ENCODE results near the gene LATS1. TPM values are rescaled to one million over a fixed set of nuclear protein-coding genes. Genes with fewer than 3 reads are reported as not detected.

LATS1 gene
- total RNA-seq, 1 donor from 2014 or later = 27.9 TPM

- FAIRE-seq = no peak
- H3K27ac ChIP-seq (ENCODE audit: low read depth, low read length) = no peak overlapping the region
- peaks cover 21% of the 10 kb centered on the region for H4K20me1 ChIP-seq (ENCODE audit: insufficient read depth, low read length)
- H3K36me3 ChIP-seq (ENCODE audit: insufficient read depth, low read length) = no peaks in the 10 kb centered on the region
- peak; percentile 22 for DNase-seq (ENCODE audit: low read depth)
- H3K36me3 Mint-ChIP-seq (ENCODE audit: low read depth, unreplicated experiment) = peaks cover 2% of the 10 kb centered on the region
- H3K79me2 ChIP-seq (ENCODE audit: insufficient read depth, low read length) = peaks cover 56% of the 10 kb centered on the region
- no peak overlapping the region for H3K4me3 Mint-ChIP-seq (ENCODE audit: unreplicated experiment)
- no peaks in the 10 kb centered on the region for H3K9me3 ChIP-seq (ENCODE audit: insufficient read depth, low read depth, low read length)
- peaks cover 2% of the 10 kb centered on the region for H3K4me1 Mint-ChIP-seq (ENCODE audit: low read depth, unreplicated experiment)
- H3K4me3 ChIP-seq (ENCODE audit: insufficient read depth, low read depth, low read length) = no peak overlapping the region
- no peaks in the 10 kb centered on the region for H3K9me3 Mint-ChIP-seq (ENCODE audit: unreplicated experiment)
- no peak overlapping the region for H3K9ac ChIP-seq (ENCODE audit: low read length)
- no peak overlapping the region for H3K4me2 ChIP-seq (ENCODE audit: low read length)
- peaks cover 5% of the 10 kb centered on the region for H3K4me1 ChIP-seq (ENCODE audit: insufficient read depth, low read length)
- no peaks in the 10 kb centered on the region for H3K27me3 Mint-ChIP-seq (ENCODE audit: low read depth, unreplicated experiment)
- no peak overlapping the region for H2AFZ ChIP-seq (ENCODE audit: low read depth, low read length)
- no peak for TF ChIP-seq CTCF (IDR thresholded peaks at IDR 0.05; ENCODE audit: insufficient read depth, low read depth, low read length)
- TF ChIP-seq EZH2 (IDR thresholded peaks at IDR 0.05; ENCODE audit: insufficient read depth, low read length) = no peak
- no peak overlapping the region for H3K27ac Mint-ChIP-seq (ENCODE audit: unreplicated experiment)
- no peaks in the 10 kb centered on the region for H3K27me3 ChIP-seq (ENCODE audit: insufficient read depth, low read length)
Measured at GRCh38 chr6:149642829-149643580, 74.9 kb downstream of the LATS1 start.

GRCh38 chr6:149636124-149636523 is 81.8 kb downstream of the LATS1 start:
- H3K36me3 Mint-ChIP-seq (ENCODE audit: low read depth, unreplicated experiment) = no peaks in the 10 kb centered on the region

More at GRCh38 chr6:149636124-149636523, 81.8 kb downstream of the LATS1 start:
- Mint-ChIP-seq H3K4me3 (ENCODE audit: unreplicated experiment) (no peak overlapping the region), H3K27me3 (ENCODE audit: low read depth, unreplicated experiment) (no peaks in the 10 kb centered on the region), H3K27ac (ENCODE audit: unreplicated experiment) (no peak overlapping the region), H3K9me3 (ENCODE audit: unreplicated experiment) (no peaks in the 10 kb centered on the region), H3K4me1 (ENCODE audit: low read depth, unreplicated experiment) (no peaks in the 10 kb centered on the region)
- Histone ChIP-seq H3K36me3 (ENCODE audit: insufficient read depth, low read length) (no peaks in the 10 kb centered on the region), H3K4me3 (ENCODE audit: insufficient read depth, low read depth, low read length) (no peak overlapping the region), H3K4me1 (ENCODE audit: insufficient read depth, low read length) (no peaks in the 10 kb centered on the region), H3K27ac (ENCODE audit: low read depth, low read length) (no peak overlapping the region), H3K79me2 (ENCODE audit: insufficient read depth, low read length) (peaks cover 3% of the 10 kb centered on the region), H4K20me1 (ENCODE audit: insufficient read depth, low read length) (no peaks in the 10 kb centered on the region), H3K9ac (ENCODE audit: low read length) (no peak overlapping the region), H2AFZ (ENCODE audit: low read depth, low read length) (no peak overlapping the region), H3K27me3 (ENCODE audit: insufficient read depth, low read length) (no peaks in the 10 kb centered on the region), H3K4me2 (ENCODE audit: low read length) (no peak overlapping the region), H3K9me3 (ENCODE audit: insufficient read depth, low read depth, low read length) (no peaks in the 10 kb centered on the region)
- TF ChIP-seq CTCF (IDR thresholded peaks at IDR 0.05; ENCODE audit: insufficient read depth, low read depth, low read length) = no peak
- no peak for TF ChIP-seq EZH2 (IDR thresholded peaks at IDR 0.05; ENCODE audit: insufficient read depth, low read length)
- no peak for DNase-seq (ENCODE audit: low read depth)
- FAIRE-seq = no peak
